Measurements from ENCODE around the gene USP3. TPM values are rescaled to one million over a fixed set of nuclear protein-coding genes. Genes with fewer than 3 reads are reported as not detected.
"Not testable (repeated sequence)": the region's sequence is repeated elsewhere in the genome, so short reads cannot be mapped to it uniquely, and the experiment has no call there.

Gene USP3
- total RNA-seq, 2 experiments from 2014 or later: 34.6 to 53.0 TPM

DNA sequence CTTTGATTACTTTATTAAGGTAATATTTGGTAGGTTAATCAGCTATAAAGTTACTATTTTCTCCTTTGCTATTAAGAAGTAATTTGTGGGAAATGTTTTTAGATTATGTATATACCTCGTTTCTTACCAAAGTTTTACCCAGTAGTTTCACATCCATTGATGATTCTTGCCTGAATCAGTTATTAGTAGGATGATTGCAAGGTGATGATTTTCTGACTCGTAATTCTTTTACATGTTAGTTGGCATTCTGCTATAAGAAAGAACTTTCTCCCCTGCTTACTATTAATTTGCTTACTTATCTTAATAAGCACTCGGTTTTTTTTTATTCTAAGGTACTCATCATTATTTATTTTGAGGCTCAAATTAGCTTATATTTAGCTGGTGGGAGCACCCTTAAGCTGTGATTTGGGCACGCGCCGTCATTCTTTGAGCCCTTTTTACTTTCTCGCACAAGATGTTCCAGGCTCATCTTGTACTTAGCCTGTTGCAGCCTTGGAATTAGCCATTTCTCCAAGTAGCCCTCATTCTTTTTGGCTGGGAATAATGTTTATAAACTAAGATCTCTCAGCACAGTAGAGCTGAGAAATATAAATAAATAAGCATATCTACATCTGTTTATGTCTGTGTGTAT, 15.3 kb downstream of the USP3 start:
- CTCF ChIA-PET (ENCODE audit: unreplicated experiment): no interaction called here

DNA sequence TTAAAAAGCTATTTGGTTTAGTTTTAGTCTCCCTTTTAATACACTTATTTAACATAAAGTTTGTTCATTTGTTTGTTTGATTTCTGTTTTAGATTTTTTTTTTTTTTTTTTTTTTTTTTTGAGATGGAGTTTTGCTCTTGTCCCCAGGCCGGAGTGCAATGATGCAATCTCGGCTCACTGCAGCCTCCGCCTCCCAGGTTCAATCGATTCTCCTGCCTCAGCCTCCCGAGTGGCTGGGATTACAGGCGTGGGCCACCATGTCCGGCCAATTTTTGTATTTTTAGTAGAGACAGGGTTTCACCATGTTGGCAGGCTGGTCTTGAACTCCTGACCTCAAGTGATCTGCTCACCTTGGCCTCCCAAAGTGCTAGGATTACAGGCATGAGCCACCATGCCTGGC, 16.1 kb downstream of the USP3 start:
- H3K9me3 ChIP-seq (ENCODE audit: low read length); H3K4me3 ChIP-seq (ENCODE audit: low read depth, low read length, poor library complexity, severe bottlenecking); intact Hi-C loops (cut with micrococcal nuclease; ENCODE audit: unreplicated experiment); H2AFZ ChIP-seq (ENCODE audit: low read length); H3K4me2 ChIP-seq (ENCODE audit: low read length); DNase-seq (ENCODE audit: low spot score); BruUV-seq (replicated peaks); H3K9me2 ChIP-seq (ENCODE audit: insufficient read depth, low read length); H3K27ac ChIP-seq (ENCODE audit: low read depth, low read length, poor library complexity, severe bottlenecking); CTCF ChIA-PET (ENCODE audit: unreplicated experiment); H3K36me3 ChIP-seq (ENCODE audit: insufficient read depth, low read length): not testable (repeated sequence)
- H3K79me2 ChIP-seq (ENCODE audit: insufficient read depth, low read depth, low read length): peaks cover 97% of the 10 kb centered on the region
- POLR2A ChIA-PET: interaction anchor here (0.6 to 1.5 kb wide), 5 partner anchors 11 to 509 kb away, joined by 3 to 7 read pairs (median 3); no protein-coding TSS in a partner anchor
- H3K4me1 ChIP-seq (ENCODE audit: insufficient read depth, low read length, poor library complexity, severe bottlenecking): peaks cover 25% of the 10 kb centered on the region
- peaks cover 53% of the 10 kb centered on the region for H4K20me1 ChIP-seq (ENCODE audit: insufficient read depth, low read length)

More for the DNA sequence above, 15.3 kb downstream of the USP3 start:
- TF ChIP-seq, protein P1, sequence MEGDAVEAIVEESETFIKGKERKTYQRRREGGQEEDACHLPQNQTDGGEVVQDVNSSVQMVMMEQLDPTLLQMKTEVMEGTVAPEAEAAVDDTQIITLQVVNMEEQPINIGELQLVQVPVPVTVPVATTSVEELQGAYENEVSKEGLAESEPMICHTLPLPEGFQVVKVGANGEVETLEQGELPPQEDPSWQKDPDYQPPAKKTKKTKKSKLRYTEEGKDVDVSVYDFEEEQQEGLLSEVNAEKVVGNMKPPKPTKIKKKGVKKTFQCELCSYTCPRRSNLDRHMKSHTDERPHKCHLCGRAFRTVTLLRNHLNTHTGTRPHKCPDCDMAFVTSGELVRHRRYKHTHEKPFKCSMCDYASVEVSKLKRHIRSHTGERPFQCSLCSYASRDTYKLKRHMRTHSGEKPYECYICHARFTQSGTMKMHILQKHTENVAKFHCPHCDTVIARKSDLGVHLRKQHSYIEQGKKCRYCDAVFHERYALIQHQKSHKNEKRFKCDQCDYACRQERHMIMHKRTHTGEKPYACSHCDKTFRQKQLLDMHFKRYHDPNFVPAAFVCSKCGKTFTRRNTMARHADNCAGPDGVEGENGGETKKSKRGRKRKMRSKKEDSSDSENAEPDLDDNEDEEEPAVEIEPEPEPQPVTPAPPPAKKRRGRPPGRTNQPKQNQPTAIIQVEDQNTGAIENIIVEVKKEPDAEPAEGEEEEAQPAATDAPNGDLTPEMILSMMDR (conservative IDR thresholded peaks at IDR 0.05; ENCODE audit: low read length): no peak
- Histone ChIP-seq H4K20me1 (ENCODE audit: insufficient read depth, low read length) (peaks cover 55% of the 10 kb centered on the region), H3K9me2 (ENCODE audit: insufficient read depth, low read length) (no peaks in the 10 kb centered on the region), H2AFZ (ENCODE audit: low read length) (no peak overlapping the region), H3K27ac (ENCODE audit: low read depth, low read length, poor library complexity, severe bottlenecking) (no peak overlapping the region), H3K4me2 (ENCODE audit: low read length) (no peak overlapping the region), H3K4me1 (ENCODE audit: insufficient read depth, low read length, poor library complexity, severe bottlenecking) (peaks cover 32% of the 10 kb centered on the region), H3K79me2 (ENCODE audit: insufficient read depth, low read depth, low read length) (peaks cover 97% of the 10 kb centered on the region), H3K36me3 (ENCODE audit: insufficient read depth, low read length) (no peaks in the 10 kb centered on the region), H3K4me3 (ENCODE audit: low read depth, low read length, poor library complexity, severe bottlenecking) (no peak overlapping the region), H3K9me3 (ENCODE audit: low read length) (no peaks in the 10 kb centered on the region)
- intact Hi-C loops (cut with micrococcal nuclease; ENCODE audit: unreplicated experiment): no loop called here
- no peak for DNase-seq (ENCODE audit: low spot score)
- BruUV-seq (replicated peaks): no TSS peak
- POLR2A ChIA-PET: interaction anchor here (0.5 to 0.7 kb wide), 3 partner anchors 92 to 712 kb away, joined by 3 read pairs; no protein-coding TSS in a partner anchor

DNA sequence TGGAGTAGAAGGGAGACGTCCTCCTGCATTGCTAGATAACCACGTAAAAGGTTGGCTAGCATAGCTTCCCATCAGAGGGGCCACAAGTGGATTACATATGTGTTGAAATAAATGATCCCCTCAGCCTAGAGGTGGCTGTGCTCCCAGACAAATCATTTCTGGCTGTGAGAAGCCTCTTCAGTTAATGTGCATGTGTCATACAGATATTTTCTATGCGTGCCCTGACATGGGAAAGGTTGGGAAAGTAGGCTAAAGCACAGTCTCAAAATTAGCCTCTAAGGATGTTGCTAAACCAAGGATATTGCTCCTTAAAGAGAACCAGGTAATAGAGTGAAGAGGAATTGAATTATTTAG, 17.8 kb downstream of the USP3 start:
- no peak overlapping the region for H3K4me2 ChIP-seq (ENCODE audit: low read length)
- intact Hi-C loops (cut with micrococcal nuclease; ENCODE audit: unreplicated experiment): no loop called here
- no peak overlapping the region for H2AFZ ChIP-seq (ENCODE audit: low read length)
- no peak overlapping the region for H3K4me3 ChIP-seq (ENCODE audit: low read depth, low read length, poor library complexity, severe bottlenecking)
- no peak for TF ChIP-seq EZH2phosphoT487 (IDR thresholded peaks at IDR 0.05; ENCODE audit: borderline replicate concordance, low read depth, low read length)
- TF ChIP-seq, protein P1 (conservative IDR thresholded peaks at IDR 0.05; ENCODE audit: low read length): no peak
- peaks cover 96% of the 10 kb centered on the region for H3K79me2 ChIP-seq (ENCODE audit: insufficient read depth, low read depth, low read length)
- DNase-seq (ENCODE audit: low spot score): no peak
- CTCF ChIA-PET (ENCODE audit: unreplicated experiment): no interaction called here
- no peaks in the 10 kb centered on the region for H3K9me3 ChIP-seq (ENCODE audit: low read length)
- no peaks in the 10 kb centered on the region for H3K9me2 ChIP-seq (ENCODE audit: insufficient read depth, low read length)
- peaks cover 46% of the 10 kb centered on the region for H4K20me1 ChIP-seq (ENCODE audit: insufficient read depth, low read length)
- BruUV-seq (replicated peaks): no TSS peak
- H3K27ac ChIP-seq (ENCODE audit: low read depth, low read length, poor library complexity, severe bottlenecking): no peak overlapping the region
- H3K4me1 ChIP-seq (ENCODE audit: insufficient read depth, low read length, poor library complexity, severe bottlenecking): peaks cover 8% of the 10 kb centered on the region
- POLR2A ChIA-PET: no interaction called here
- H3K36me3 ChIP-seq (ENCODE audit: insufficient read depth, low read length): no peaks in the 10 kb centered on the region
